PC-9 (cell line): ENCODE measurements around the gene F13A1. TPM values are rescaled to one million over a fixed set of nuclear protein-coding genes. Genes with fewer than 3 reads are reported as not detected.
A peak's percentile ranks its signal among the peaks of the same experiment; 100 is the strongest.

Experiments
- Bru-seq: library from RNA; stranded (reverse); fragments of 400-500 nt; gene quantifications from one replicate; lab custom pipeline; 2021; lab: Mats Ljungman, UMichigan
- BruChase-seq, 2 experiments: library from RNA; stranded (reverse); fragments of 400-500 nt; gene quantifications; one replicate each; lab custom pipeline; 2021; lab: Mats Ljungman, UMichigan
- BruUV-seq: library from RNA; stranded (reverse); fragments of 400-500 nt; replicated peaks from 2 replicates; lab custom pipeline; 2021; lab: Mats Ljungman, UMichigan
- CTCF ChIA-PET: fragments of 300-600 bp; sonication (Branson Sonifier 250); formaldehyde crosslinking; loops from one replicate; lab custom pipeline; 2022; ENCODE audit warnings: antibody characterized with exemption; lab: Charles Lee
- POLR2A ChIA-PET: fragments of 300-600 bp; sonication (Branson Sonifier 250); formaldehyde crosslinking; loops from one replicate; lab custom pipeline; 2022; ENCODE audit warnings: antibody characterized with exemption; ENCODE audit not compliant: unreplicated experiment; lab: Charles Lee
- DNase-seq, 2 experiments: peaks; one replicate each; pipeline versions ENCODE4 v3.0.0 to v3.0.0-alpha.2; 2015 to 2022; ENCODE audit warnings: mixed read lengths in 1 of 2
- H2AFZ ChIP-seq: fragments of 200-600 bp; sonication (generic); 2 replicates; pipeline ENCODE4 v1.8.1; 2017; ENCODE audit warnings: antibody characterized with exemption
- H3F3A ChIP-seq: fragments of 200-600 bp; sonication (generic); 2 replicates; pipeline ENCODE4 v1.8.1; 2017; ENCODE audit warnings: antibody characterized with exemption, mild to moderate bottlenecking, low read depth; ENCODE audit not compliant: insufficient read depth
- H3K27ac ChIP-seq: fragments of 200-600 bp; sonication (generic); 2 replicates; pipeline ENCODE4 v1.6.1; 2016; ENCODE audit warnings: mixed run types
- H3K27me3 ChIP-seq: fragments of 200-600 bp; sonication (generic); 2 replicates; pipeline ENCODE4 v1.6.1; 2016; ENCODE audit warnings: low read depth, mixed run types; ENCODE audit not compliant: insufficient read depth
- H3K36me3 ChIP-seq: fragments of 200-600 bp; sonication (generic); 2 replicates; pipeline ENCODE4 v1.6.1; 2016; ENCODE audit warnings: low read depth, mixed run types
- H3K4me1 ChIP-seq: fragments of 200-600 bp; sonication (generic); replicated peaks from 2 replicates; pipeline ENCODE4 v1.6.1; 2016; ENCODE audit warnings: mixed run types; ENCODE audit not compliant: insufficient read depth
- H3K4me2 ChIP-seq: fragments of 200-600 bp; sonication (generic); 2 replicates; pipeline ENCODE4 v1.6.1; 2017; ENCODE audit warnings: mixed run types
- H3K4me3 ChIP-seq: fragments of 200-600 bp; sonication (generic); 2 replicates; pipeline ENCODE4 v1.6.1; 2016; ENCODE audit warnings: mixed run types
- H3K79me2 ChIP-seq: fragments of 200-600 bp; sonication (generic); 2 replicates; pipeline ENCODE4 v1.6.1; 2017; ENCODE audit warnings: low read depth, mixed run types
- H3K9me2 ChIP-seq: fragments of 200-600 bp; sonication (generic); 2 replicates; pipeline ENCODE4 v1.8.1; 2017; ENCODE audit warnings: mild to moderate bottlenecking; ENCODE audit not compliant: insufficient read depth
- H3K9me3 ChIP-seq: fragments of 200-600 bp; sonication (generic); 2 replicates; pipeline ENCODE4 v1.8.1; 2016; ENCODE audit warnings: low read depth; ENCODE audit not compliant: insufficient read depth
- H4K20me1 ChIP-seq: fragments of 200-600 bp; sonication (generic); 2 replicates; pipeline ENCODE4 v1.8.1; 2017; ENCODE audit not compliant: insufficient read depth
- CTCF ChIP-seq: fragments of 200-600 bp; sonication (generic); conservative IDR thresholded peaks from 2 replicates; pipeline ENCODE4 v1.6.1; 2017; ENCODE audit warnings: mixed run types, antibody characterized with exemption, mild to moderate bottlenecking, moderate library complexity
- EZH2 ChIP-seq: fragments of 200-600 bp; sonication (generic); IDR thresholded peaks from 2 replicates; pipeline ENCODE4 v1.8.0; 2017; ENCODE audit warnings: antibody characterized with exemption, low read depth
- intact Hi-C: fragments of 100-400 bp; cut with micrococcal nuclease; formaldehyde crosslinking; loops from one replicate; pipeline ENCODE4 v1.10.0; 2022; ENCODE audit not compliant: unreplicated experiment
- long read RNA-seq: library from polyadenylated mRNA; stranded (forward); transcript quantifications from one replicate; pipeline ENCODE4 v2.0.0, GENCODE V29; 2022
- total RNA-seq: library from RNA; stranded (reverse); gene quantifications from 2 replicates; pipeline ENCODE4 v1.2.3, GENCODE V29; 2021

The F13A1 gene
- not detected in 2 replicates for total RNA-seq
- Bru-seq, nascent RNA: percentile 2 among the genes with signal in this experiment
- percentile 1 among the genes with signal in this experiment for BruChase-seq, experiment 1, labeled RNA remaining after a 2-hour chase
- BruChase-seq, experiment 2, labeled RNA remaining after a 6-hour chase: percentile 2 among the genes with signal in this experiment
- long read RNA-seq: 0 reads

DNA sequence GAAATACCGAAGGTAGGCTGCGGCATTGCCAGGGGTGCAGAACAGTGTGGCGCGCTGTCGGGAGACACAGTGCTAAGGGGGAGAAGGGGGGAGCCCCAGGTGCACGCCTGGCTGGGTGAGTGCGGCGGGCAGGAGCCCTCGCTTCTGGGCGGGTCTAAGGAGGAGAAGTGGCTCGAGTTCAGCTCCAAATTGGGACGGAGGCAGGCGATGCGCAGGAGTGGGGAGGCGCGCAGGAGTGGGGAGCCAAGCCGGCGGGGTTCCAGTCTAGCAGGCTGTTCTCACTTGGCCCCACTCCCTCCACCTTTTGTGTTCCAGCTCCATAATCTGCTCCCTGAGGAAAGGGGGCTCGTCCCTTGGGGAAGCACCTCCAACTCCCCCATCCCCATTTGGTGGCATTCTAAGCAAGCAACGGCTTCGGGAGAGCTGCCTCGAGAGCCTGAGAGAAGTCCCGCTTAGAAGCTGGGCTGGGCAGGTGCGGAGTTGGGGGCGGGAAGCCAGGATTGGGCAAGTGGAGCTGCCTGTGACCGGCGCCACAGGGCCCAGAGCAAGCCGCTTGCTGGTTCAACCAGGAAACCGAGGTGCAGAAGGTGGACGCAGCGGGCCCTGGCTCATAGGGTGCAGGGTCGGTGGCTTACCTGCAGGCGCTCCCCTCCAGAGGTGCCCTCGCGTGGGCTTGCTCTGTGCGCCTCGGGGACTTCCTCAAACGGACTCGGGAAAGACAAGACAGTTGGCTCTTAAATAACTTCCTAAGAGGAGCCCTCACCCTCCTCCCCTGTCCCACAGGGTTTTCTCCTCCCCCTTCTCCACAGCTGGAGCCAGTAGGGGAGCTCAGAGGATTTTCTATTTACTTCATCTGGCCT, at the start of gene F13A1:
Gene F13A1 (minus strand): TSS at position 711 of the 860 bp plus-strand sequence. CDS start 1,998 bp downstream, outside the sequence.
- Histone ChIP-seq H3K27ac (no peak within 1 kb of the TSS), H2AFZ (no peak within 1 kb of the TSS), H3K79me2 (no peaks in the 10 kb centered on the region), H3K9me2 (no peaks in the 10 kb centered on the region), H3K4me2 (no peak within 1 kb of the TSS), H3F3A (no peaks in the 10 kb centered on the region), H3K27me3 (peaks cover 28% of the 10 kb centered on the region), H3K9me3 (no peaks in the 10 kb centered on the region), H3K4me1 (no peaks in the 10 kb centered on the region), H3K36me3 (no peaks in the 10 kb centered on the region), H4K20me1 (no peaks in the 10 kb centered on the region), H3K4me3 (no peak within 1 kb of the TSS)
- no TSS peak for BruUV-seq
- intact Hi-C loops: no loop called here
- no peak for DNase-seq
- ChIA-PET POLR2A (no interaction called here), CTCF (no interaction called here)
- TF ChIP-seq EZH2 (no peak), CTCF (no peak)

- no peaks in the 10 kb centered on the region for H3K4me1 ChIP-seq
- no peak overlapping the region for H3K4me3 ChIP-seq
- H3F3A ChIP-seq: no peaks in the 10 kb centered on the region
- no peak for TF ChIP-seq CTCF
- no peak for TF ChIP-seq EZH2
- no peak overlapping the region for H3K27ac ChIP-seq
- no peaks in the 10 kb centered on the region for H3K36me3 ChIP-seq
- no TSS peak for BruUV-seq
- no peak overlapping the region for H3K4me2 ChIP-seq
- H3K9me3 ChIP-seq: no peaks in the 10 kb centered on the region
- no peaks in the 10 kb centered on the region for H4K20me1 ChIP-seq
- H3K79me2 ChIP-seq: no peaks in the 10 kb centered on the region
- no peaks in the 10 kb centered on the region for H3K27me3 ChIP-seq
- DNase-seq: no peak
- H2AFZ ChIP-seq: no peak overlapping the region
- POLR2A ChIA-PET: no interaction called here
- intact Hi-C loops: no loop called here
- no peaks in the 10 kb centered on the region for H3K9me2 ChIP-seq
- CTCF ChIA-PET: no interaction called here
Observed at GRCh38 chr6:6368684-6369052, 48.2 kb upstream of the F13A1 start.

DNA sequence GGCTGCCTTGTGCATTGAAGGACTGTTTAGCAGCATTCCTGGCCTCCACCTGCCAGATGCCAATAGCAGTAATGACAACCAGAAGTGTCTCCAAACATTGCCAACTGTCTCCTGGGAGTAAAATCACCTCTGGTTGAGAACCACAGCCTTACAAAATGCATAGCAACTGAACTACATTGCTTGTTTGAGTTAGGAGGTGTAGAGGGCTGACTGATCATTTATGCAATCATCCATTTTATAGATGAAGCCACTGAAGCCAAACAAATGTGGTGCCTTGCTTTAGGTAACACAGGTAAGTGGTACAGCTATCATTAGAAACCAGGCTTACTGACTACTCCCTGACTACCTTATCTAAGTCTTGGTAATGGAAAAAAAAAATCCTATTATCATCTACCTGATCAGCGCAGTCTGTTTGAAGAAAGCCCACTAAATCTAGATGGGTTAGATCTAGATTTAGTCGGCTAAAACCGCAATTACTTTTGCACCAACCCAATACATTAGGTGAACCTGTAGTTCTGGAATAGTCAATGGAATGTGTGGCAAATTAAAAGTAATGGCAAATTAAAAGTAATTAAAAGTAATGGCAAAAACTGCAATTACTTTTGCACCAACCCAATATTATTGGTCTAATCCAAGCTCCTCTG, 47.7 kb upstream of the F13A1 start:
- H3K27ac ChIP-seq: no peak overlapping the region
- no peaks in the 10 kb centered on the region for H4K20me1 ChIP-seq
- intact Hi-C loops: no loop called here
- H3K9me2 ChIP-seq: no peaks in the 10 kb centered on the region
- H3K9me3 ChIP-seq: no peaks in the 10 kb centered on the region
- no peaks in the 10 kb centered on the region for H3K27me3 ChIP-seq
- no peaks in the 10 kb centered on the region for H3K36me3 ChIP-seq
- DNase-seq: no peak
- ChIA-PET CTCF (no interaction called here), POLR2A (no interaction called here)
- no TSS peak for BruUV-seq
- H3K4me2 ChIP-seq: no peak overlapping the region
- no peaks in the 10 kb centered on the region for H3K4me1 ChIP-seq
- no peaks in the 10 kb centered on the region for H3K79me2 ChIP-seq
- TF ChIP-seq EZH2 (no peak), CTCF (no peak)
- H3K4me3 ChIP-seq: no peak overlapping the region
- H3F3A ChIP-seq: no peaks in the 10 kb centered on the region
- H2AFZ ChIP-seq: no peak overlapping the region
